ENCODE data around the gene TMEM121B.

TMEM121B gene

DNA sequence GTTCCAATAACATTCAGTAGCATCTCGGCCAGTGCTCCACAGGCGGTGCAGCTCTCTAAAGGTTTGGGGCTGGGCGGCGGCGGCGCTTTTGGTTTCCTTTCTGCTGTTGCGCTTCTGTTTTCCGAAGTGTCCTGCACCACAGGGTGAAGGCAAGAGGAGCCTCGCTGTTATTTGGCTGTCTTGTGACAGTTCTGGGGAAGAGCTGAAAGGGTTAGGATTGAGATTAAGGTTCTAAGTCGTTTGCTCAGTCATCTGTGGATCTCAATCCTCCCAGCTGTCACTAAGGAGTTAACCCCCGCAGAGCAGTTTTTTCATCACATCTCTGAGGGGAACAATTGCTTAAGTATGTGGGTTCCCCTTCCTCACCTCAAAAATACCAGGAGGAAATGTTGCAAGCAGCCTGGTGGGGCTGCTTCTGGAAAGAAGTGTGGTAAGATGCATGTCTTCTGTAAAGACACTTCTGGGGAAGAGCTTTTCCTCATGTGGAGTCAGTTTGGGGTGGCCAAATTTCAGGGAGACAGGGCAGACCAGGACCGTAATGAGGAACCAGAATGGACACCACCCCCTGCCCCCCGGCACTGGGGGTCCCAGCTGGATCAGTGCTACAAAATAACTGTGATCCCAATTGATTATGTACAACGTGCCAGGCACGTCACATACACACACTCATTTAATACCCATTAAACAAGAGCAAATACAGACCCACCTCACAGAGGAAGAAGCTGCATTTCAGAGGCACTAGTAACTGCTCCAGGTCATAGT lies 14.2 kb downstream of the TMEM121B start:
- H3K27ac ChIP-seq: no peak overlapping the region
- TF ChIP-seq CTCF (IDR thresholded peaks at IDR 0.05): no peak
- TF ChIP-seq ZFX (IDR thresholded peaks at IDR 0.05; ENCODE audit: borderline replicate concordance): no peak

DNA sequence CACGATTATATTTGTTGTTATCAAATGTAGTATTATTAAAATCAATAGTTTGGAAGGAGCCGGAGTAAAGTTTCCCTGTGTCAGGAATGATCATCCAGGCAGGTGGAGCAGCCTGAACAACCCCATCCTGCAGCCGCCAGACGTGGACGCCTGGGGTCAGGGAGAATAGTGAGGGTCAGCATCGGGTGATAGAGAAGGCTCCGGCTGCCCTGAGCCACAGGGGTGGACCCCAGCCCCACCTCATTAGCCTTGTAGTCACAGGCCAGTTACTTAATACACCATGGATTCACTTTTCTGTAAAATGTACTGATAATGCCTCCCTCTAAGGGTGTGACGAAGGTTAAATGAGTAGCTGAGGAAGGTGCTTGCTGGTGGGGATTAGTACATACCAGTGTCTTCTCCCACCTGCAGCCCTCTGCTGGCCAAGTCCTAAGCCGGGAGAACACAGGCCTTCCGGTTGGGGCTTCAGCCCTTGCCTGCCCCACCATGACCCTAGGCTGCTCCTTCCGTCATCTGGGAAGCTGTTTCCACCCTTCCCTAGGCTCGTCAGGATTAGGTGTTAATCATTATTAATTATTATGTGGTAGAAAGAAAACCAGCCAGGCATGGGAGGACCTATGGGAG lies 14.9 kb downstream of the TMEM121B start:
- no peak overlapping the region for H3K27ac ChIP-seq
- TF ChIP-seq ZFX (IDR thresholded peaks at IDR 0.05; ENCODE audit: borderline replicate concordance) (no peak), CTCF (IDR thresholded peaks at IDR 0.05) (no peak)

GRCh38 chr22:17105143-17106129 lies 15.7 kb downstream of the TMEM121B start:
- no peak overlapping the region for H3K27ac ChIP-seq
- TF ChIP-seq CTCF (IDR thresholded peaks at IDR 0.05): no peak
- no peak for TF ChIP-seq ZFX (IDR thresholded peaks at IDR 0.05; ENCODE audit: borderline replicate concordance)

GRCh38 chr22:17104336-17104935 lies 16.7 kb downstream of the TMEM121B start:
- H3K27ac ChIP-seq: no peak overlapping the region
- no peak for TF ChIP-seq ZFX (IDR thresholded peaks at IDR 0.05; ENCODE audit: borderline replicate concordance)
- no peak for TF ChIP-seq CTCF (IDR thresholded peaks at IDR 0.05)

DNA sequence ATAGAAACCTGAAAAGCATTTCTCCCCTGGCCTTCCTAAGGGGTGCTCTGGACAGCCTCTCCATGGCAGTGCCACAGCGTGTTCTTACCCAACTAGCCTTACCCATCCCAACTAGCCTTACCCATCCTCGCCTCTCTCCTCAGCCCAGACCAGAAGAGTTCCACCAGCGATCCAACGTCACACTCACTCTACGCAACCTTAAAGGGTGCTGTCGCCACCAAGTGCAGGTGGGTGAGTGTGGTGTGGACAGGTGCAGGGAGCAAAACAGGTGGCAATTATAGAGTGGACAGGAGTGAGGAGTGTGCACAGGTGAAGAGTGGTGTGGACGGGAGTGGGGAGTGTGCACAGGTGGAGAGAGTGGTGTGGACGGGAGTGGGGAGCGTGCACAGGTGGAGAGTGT lies 17.8 kb downstream of the TMEM121B start:
- no peak overlapping the region for H3K27ac ChIP-seq
- TF ChIP-seq CTCF (IDR thresholded peaks at IDR 0.05): no peak
- TF ChIP-seq ZFX (IDR thresholded peaks at IDR 0.05; ENCODE audit: borderline replicate concordance): no peak

DNA sequence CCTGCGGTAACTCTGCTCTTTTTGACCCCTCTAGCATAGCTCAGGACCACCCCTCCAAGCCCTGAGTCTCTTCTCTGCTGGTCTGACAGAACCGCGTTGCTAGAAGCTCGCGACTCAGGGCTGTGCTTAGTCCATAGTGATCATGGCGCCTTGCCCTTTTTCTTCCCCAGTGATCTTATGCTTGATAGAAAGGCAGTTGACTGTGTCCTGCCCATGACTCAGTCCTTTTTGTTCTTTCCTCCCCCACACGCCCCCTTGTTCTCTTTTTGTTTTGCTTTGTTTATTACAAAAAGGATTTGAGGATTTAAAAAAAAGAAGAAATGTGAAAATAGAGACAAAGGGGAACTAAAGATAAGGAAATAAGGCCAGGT lies 18.9 kb downstream of the TMEM121B start:
- no peak overlapping the region for H3K27ac ChIP-seq
- TF ChIP-seq CTCF (IDR thresholded peaks at IDR 0.05) (no peak), ZFX (IDR thresholded peaks at IDR 0.05; ENCODE audit: borderline replicate concordance) (no peak)
